Occipital lobe (tissue), 2 donors: ENCODE results near the gene CUBN. TPM values are rescaled to one million over a fixed set of nuclear protein-coding genes. Genes with fewer than 3 reads are reported as not detected.

ENCODE experiments used
- DNase-seq: peaks from one replicate; lab custom pipeline; 2025; lab: John Stamatoyannopoulos, UW
- total RNA-seq: library from RNA; depleted of rRNA; stranded (reverse); fragments of >200 nt; gene quantifications from one replicate; pipeline ENCODE4 v1.2.3, GENCODE V29; 2014

Gene CUBN
- total RNA-seq, 1 donor from 2014 or later: 2.3 TPM

DNA sequence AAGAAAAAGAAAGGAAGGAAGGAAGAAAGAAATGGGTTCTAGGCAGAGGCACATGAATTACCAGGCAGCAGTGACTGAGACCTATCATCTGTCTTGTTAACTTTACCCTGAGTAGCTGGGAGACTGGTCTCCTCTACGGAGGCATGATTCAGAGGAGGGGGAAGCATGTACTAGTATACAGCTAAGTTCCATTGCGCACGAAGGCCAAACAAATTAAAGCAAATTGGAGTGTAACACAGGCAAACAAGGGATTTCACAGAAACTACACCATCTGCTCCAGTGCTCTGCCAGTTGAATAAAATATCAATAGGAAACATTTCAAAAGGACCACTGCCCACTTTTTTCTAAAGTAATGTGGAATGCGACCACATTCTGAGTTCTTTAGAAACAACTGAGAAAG is 246.5 kb downstream of the CUBN start:
- no peak for DNase-seq

DNA sequence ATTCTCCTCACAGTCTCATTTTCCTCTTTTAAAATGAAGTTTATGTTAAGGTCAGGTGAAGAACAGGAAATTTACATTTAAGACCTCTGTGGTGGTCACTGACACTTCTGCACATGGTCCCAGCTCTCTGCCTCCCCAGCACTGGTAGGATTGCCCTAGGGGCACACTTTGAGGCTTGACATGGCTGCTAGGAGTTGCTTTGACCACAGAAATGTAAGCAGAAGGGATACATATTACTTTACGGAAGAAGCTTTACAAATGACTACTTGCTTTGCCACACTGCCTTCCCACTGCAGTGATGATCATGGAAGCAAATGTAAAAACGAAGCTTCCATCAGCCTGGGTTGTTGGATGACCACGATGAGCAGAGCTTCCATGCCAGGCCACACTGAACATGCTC is 259.3 kb downstream of the CUBN start:
- no peak for DNase-seq

DNA sequence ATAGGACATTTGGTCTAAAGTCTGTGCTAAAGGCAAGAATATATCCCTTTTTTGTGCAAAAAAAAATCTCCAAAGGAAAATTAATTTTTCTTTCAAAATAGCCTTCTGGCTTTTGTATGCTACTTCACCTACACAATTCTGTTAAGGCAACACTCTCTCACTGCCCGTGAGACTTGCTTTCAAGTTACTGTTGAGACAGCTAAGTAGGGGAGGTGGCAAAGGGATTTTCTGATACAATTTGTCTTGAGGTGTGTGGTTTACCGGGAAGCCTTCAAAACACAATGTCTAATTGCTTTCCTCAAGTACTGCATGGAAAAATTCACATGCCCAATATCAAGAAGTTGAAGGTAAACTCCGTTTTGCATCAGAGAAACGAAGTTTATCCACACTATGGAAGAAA is 261.6 kb downstream of the CUBN start:
- no peak for DNase-seq

DNA sequence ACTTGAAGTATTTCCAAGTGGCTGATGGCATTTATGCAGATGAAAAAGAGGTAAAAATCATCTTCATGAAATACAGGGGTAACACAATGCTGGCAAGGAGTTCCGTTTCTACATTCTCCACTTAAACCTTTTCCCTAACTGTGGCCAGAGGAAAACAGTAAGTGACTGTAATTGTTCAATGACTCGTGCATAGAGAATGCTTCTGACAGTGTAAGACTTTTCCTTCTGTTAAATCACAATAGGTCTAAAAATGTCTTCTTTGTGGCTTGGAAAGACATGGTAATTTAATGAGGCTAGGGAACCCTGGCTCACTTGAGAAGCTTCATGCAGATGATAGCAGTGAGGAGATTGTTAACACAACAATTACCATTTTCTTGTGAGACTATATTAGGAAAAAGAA is 262.1 kb downstream of the CUBN start:
- DNase-seq: no peak

DNA sequence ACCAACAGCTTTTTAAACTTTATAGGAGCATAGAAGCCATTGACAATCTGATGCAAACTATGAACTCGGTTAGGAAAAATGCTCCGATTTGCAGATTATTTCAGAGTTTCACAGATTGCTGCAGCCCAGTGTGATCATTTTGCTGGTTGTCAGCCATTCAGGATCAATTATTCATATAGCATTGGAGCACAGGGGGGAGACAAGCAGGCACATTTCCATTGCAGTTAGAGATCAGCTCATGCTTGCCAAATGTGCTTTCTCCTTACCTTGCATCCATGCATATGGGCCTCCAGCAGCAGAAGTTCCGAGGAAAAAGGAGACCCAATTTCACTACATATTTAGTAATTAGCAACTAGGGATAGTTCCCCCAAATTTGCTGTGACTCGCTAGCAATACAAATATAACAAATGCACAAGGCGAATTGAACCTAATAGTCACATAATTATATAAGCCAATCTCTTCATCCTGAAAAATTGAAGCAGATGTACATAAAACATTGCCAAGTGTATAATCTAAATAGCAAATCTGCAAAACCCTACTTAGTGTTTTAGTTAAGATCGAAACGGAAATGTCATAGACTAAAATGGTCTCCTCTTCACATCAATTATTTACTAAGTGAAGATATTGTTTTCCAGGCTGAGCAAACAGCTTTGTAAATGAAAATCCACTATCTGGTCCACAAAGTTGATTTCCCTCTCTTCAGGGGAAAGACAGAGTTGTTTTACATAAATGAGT is 262.9 kb downstream of the CUBN start:
- DNase-seq: no peak

DNA sequence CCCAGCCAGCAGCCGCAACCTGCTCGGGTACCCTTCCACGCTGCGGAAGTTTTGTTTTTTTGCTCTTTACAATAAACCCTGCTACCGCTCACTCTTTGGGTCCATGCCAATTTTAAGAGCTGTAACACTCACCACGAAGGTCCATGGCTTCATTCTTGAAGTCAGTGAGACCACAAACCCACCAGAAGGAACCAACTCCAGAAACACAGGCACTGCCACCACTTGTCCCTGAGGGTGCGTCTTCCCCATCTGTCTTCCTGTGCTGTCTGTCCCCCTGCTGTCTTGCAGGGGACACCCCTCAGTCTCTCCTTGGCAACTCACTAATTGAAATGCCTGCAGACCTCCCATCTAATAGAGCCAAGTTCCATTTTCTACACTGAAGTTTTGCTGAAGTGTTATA is 263.8 kb downstream of the CUBN start:
- DNase-seq: no peak

DNA sequence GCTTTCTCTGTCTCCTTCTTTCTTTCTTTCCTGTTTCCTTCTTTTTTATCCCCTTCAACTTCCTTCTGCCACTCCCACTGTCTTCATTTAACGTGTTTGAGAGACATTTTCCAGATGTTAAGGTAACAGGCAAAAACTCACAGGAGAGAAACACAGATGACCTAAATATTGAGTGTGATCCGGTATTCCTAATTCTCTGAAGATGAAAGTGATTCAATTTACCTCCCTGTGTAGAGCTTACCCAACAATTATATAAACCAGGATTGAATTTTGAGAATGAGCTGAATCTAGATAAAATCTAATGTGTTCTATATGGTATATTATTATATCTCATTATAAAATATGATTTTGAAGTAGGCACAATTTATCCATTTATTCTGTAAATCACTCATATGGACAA is 265.8 kb downstream of the CUBN start:
- no peak for DNase-seq

DNA sequence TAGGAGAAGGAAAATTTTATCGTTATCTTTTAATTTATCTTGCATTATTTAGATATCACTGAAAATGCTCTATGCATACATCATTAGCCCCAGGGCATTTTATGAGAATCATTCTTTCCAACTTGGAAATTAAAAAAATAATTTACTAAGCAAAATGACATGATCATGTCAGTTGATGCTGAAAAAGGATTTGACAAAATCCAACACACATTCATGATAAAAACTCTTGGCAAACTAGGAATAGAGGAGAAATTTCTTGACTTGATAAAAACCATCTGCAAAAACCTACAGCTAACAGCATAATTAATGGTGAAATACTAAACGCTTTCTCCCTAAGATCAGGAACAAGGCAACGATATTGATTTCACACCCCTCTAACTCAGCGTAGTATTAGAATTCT is 272.2 kb downstream of the CUBN start:
- no peak for DNase-seq

DNA sequence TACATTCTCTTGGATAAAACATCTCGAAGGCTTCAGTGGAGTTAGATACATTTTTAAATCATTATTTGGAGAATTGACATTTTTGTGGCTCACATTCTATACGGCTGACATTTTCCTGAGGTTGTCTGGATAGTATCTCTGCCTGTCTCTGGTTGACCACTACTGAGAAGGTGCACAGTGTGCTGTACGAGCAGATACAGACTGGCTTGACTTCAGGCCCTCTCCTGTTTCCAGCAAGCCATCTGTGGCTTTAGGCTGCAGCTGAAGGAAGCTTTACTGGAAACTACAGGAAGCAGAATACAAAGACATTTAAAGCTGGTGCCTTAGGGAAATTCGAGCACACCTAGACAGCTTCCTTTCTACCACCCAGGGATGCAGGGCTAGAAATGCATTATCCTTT is 273.0 kb downstream of the CUBN start:
- no peak for DNase-seq

DNA sequence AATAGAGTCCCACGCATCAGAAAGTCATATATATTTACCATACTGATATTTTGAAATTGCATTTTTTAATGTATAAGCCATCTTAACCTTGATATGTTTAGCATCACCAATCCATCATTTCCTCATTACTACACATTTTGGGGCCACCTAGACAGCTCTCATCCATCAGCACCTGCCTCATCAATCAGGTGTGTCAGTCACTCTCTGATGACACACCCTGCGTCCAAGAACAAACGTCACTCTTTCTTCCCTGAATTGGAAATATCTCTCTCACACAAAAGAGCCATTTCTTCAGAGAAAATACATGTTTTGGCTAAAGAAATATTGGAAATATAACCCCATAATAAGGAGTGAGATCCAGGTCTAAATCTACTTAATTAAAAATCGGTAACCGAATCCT is 273.5 kb downstream of the CUBN start:
- DNase-seq: no peak

DNA sequence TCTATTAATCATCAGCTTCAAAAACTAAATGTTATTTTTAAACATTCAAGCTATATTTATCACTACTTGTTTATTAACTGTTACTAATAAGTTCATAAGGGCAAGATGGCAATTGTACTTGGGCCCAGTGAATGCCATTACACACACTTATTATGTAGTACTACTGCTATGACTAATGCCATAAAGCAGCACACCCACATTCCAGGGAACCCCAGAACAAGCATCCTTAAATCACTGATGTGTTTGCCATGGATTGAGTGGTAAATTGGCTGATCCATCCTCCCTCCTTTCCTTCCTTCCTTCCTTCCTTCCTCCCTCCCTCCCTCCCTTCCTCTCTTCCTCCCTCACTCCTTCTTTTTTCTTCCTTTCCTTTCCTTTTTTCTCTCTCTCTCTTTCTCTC is 275.0 kb downstream of the CUBN start:
- DNase-seq: no peak

DNA sequence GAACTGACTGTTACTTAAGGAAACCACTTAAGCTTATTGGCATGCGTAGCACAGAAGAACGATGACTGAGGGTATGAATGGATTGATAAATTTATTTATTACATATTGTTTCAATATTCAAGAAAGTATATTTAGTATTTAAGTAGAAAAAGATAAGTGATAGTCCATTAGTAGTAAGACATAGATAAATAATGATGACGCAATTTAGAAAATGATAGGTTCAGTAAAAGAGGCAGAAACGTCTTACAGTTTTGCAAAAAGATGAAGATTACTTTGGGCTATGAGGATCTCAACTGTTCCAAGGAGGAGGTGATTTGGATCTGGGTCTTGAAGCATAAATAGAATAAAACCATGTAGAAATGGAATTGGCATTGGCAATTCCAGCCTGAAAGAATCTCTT is 275.8 kb downstream of the CUBN start:
- DNase-seq: no peak

DNA sequence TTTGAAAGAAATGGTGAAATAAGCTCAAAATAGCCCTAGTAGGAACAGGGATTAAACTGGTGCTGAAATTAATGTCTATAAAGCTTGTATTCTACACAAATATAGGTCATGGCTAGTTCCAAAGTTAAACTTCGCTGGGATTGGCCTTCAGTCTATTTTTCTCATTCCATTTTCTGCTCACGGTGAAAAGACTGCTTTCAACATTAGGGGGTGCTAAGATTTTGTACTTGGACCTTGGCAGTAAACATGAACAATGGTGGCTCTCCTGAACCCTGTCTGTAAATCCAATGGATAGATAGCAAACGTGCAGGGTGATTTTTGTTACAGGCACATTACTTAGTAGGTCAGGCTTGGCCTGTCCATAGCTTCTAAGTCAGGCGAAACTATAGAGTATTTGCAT is 276.4 kb downstream of the CUBN start:
- no peak for DNase-seq

DNA sequence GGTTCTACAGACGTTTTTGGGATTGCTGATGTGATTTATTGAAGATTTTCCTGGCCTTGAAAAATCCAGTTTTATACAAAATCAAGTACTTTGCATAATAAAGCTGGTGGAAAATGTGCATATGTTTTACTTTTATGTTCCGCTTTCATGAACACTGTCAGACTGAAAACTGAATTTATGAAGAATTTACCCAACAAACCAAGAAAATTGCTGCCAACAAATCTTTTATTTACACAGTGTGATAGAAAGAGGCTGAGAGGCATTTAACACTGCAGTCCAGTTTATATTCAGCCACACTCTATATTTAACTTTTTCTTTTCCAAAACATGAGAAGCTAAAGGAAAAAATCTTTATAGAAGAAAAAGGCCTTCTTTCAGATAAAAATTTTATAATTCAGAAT is 277.0 kb downstream of the CUBN start:
- DNase-seq: no peak

DNA sequence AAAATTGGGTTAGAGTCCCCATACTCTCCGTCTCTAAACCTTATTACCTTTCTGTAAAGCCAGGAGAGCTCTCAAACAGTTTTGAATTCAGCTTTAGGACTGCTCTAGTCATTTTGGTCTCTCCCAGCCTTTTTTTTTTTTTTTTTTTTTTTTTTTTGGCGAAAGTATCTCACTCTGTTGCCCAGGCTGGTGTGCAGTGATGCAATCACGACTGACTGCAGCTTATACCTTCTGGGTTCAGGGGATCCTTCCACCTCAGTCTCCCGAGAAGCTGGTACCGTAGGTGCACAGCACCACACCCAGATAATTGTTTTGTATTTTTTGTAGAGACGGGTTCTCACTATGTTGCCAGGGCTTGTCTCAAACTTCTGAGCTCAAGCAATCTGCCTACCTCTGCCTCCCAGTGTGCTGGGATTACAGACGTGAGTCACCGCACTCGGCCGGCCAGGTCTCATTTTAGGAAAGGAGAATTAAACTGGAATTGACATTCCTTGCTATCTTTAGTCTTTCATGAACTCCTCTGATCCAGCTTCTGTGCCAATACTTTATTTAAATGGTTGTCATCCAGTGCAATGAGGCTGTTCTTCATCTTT is 281.0 kb downstream of the CUBN start:
- DNase-seq: no peak

DNA sequence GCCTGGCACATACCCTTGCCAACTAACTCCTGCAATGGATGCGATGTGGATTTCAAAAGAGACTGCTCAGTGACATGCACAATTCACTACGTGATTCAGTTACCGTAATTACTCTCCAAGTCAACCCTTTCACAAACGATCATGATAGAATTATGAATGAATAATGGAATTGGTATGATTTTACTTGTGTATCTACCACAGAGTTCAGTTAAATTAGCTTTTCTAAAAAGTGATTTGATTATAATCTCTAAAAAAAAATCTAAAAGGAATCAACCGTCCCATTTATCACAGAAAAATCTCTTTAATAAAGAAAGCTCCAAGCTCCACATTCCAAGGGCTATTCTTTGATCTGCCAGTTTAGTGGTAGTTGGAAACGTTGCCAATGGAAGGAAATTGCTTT is 282.0 kb downstream of the CUBN start:
- no peak for DNase-seq

DNA sequence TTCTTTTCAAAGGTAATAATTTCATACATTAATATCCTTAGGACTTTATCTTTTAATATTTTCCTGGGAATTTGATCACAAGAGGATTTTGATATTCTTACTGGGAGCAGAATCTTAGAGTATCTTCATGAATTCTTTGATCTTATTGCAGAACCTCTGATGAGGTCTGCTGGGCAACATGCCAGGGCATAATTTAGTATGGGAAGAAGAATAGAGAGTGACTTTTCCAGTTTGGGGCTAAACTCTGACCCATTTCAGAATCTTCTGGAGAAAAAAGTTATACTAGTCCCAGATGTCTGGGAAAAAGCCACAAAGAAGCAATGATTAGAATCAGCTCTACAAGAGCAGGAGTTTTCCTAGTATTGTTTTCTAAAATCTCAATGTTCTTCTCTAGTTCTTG is 284.4 kb downstream of the CUBN start:
- no peak for DNase-seq

DNA sequence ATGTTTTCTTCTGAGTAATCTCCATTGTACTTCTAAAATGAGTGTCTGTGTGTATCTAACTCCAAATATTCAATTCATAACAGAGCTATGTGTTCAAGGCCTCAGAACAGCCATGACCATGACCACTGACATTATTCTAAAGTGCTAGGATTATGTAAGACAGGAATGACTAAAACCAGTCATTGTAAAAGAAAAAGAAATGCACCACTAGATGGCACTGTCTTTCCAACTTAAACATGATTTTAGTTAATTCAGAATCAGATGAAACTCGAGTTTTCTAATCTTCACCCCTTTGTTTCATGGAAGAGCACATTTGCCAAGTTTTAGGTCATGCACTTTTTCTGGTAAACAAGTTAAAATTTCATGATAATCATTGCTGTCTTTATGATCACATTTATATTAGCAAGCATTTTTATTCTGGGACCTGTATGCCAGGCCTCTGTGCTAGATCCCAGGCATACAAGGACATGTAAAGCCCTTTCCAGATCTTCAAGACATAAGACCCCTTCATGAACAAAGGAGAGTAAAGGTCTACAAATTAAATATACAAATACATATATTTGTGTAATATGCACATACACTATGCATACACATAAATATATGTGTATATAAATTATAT is 286.2 kb downstream of the CUBN start:
- no peak for DNase-seq

DNA sequence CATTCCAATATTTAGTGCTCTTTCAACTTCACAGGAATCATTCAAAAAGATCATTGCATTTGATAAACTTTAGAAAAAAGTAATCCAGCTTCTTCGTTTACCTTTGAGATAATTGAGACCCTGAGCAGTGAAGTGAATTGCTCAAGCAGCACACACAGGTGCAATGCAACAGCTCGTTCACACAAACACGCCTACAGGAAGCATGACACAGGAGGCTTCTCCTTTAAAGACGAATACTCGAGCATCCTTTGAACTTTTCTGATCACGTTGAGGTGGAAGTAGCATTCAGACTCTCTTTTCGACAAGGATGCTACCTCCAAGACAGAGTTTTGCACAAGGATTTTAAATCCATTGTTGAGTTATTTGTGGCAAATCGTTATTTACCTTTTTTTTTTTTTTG is 294.4 kb downstream of the CUBN start:
- no peak for DNase-seq

DNA sequence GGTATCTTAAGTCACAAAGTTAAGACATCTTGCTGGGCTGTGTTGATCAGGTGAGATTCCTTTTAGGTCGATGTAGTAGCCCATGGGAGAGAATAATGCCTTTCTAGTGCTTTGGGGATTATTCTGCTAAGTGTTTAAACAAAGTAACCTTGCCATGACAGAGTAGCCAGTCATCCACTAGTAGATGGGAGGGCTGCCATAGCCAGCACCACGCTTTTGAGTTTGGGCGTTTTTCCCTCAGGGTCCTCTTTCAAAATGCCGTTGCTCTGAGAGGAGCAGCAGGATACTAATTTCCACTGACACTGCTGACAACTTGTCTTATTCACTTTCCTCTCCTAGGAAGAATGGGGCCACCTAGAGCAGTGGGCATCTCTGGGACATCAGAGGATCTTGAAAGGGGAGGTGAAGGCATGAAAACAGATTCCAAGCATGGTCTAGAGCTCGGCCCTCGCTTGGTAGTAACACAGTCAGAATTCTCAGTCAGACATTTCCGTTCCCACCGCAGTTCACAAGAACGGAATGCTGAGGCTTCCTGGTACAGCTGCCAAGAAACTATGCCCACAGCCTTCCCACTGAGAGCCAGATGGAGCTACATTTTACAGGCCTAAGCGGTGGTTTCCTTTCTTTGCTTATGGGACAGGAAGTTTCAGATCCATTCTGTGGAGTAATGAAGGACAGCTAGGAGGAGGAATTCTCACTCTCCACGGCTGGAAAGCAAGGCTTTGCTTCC is 297.1 kb downstream of the CUBN start:
- DNase-seq: peak; percentile 5

DNA sequence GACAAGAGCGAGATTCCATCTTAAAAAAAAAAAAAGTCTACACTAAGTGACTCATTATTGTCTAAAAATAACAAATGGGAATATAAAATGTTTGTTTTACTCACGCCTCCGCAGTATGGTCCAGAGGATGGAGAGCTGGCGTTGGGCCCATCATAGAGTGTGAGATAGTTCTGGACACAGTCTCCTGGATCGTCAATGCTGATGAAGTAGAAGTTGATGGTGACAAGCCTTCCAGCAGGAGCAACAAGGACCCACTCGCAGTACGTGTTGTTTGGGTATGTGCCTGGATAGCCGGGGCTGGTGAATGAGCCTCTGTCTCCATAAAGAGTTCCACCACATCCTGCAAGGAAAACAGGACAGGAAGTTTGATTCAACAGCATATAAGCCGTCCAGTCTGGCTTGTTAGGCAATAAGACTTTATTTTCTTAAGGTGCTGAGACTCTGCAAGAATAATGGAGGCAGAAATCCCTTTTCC is 300.9 kb downstream of the CUBN start:
- no peak for DNase-seq

DNA sequence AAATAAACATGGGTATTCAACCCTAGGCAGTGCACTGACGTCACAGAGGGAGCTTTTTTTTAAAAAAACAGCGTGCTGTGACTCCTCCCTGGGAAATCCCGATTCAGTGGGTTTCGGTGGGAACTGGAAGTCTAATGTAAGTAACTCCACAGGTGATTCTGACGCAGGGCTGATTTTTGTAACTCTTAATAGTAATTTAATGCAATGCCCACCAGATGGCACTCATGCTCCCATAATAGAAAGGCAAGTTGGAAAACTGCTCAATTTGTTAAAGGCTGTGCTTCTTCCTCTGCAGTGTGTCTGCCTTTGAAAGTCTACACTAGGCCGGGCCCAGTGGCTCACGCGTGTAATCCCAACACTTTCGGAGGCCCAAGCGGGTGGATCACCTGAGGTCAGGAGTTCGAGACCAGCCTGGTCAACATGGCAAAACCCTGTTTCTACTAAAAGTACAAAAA is 301.5 kb downstream of the CUBN start:
- peak; percentile 30 for DNase-seq
